ENCODE results near the gene GLS. TPM values are rescaled to one million over a fixed set of nuclear protein-coding genes. Genes with fewer than 3 reads are reported as not detected.

The GLS gene
- total RNA-seq, 2 experiments from 2014 or later, result 218 to 227 TPM

DNA sequence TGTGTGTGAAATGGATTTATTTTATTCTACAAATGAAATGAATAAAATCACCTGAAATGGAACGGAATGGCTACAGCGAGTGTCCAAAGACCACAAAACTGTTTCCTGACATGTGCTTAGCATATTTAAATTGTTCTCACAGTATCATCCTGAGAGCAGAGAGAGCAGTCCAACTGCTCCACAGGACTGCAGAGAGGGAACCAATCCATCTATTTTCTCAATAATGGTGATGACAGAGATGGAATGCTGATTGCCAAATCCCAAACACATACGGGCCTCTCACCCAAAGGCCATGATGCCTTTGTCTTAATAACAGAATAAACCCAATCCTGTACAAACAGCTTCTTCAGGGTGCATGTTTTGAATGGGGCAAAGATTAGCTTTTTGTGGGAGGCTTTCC is 92.2 kb downstream of the GLS start:
- no peaks in the 10 kb centered on the region for H3K27me3 Mint-ChIP-seq
- TF ChIP-seq, protein P1, sequence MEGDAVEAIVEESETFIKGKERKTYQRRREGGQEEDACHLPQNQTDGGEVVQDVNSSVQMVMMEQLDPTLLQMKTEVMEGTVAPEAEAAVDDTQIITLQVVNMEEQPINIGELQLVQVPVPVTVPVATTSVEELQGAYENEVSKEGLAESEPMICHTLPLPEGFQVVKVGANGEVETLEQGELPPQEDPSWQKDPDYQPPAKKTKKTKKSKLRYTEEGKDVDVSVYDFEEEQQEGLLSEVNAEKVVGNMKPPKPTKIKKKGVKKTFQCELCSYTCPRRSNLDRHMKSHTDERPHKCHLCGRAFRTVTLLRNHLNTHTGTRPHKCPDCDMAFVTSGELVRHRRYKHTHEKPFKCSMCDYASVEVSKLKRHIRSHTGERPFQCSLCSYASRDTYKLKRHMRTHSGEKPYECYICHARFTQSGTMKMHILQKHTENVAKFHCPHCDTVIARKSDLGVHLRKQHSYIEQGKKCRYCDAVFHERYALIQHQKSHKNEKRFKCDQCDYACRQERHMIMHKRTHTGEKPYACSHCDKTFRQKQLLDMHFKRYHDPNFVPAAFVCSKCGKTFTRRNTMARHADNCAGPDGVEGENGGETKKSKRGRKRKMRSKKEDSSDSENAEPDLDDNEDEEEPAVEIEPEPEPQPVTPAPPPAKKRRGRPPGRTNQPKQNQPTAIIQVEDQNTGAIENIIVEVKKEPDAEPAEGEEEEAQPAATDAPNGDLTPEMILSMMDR (IDR thresholded peaks at IDR 0.05), result no peak
- peak overlapping the region; percentile 0 for H3K27ac Mint-ChIP-seq
- H3K9me3 Mint-ChIP-seq, result no peaks in the 10 kb centered on the region
- ChIA-PET CTCF (interaction anchor here (0.9 to 1.2 kb wide), 2 partner anchors 9 to 11 kb away, joined by 3 to 4 read pairs; no protein-coding TSS in a partner anchor), POLR2A (interaction anchor here (0.6 to 13.0 kb wide), 7 partner anchors 8 to 310 kb away, joined by 3 to 121 read pairs (median 3); no protein-coding TSS in a partner anchor)
- ATAC-seq (no peak), DNase-seq (no peak)
- H3K4me1 Mint-ChIP-seq (ENCODE audit: low read depth), result peaks cover 43% of the 10 kb centered on the region
- intact Hi-C loops (cut with micrococcal nuclease), result no loop called here
- H3K36me3 Mint-ChIP-seq (ENCODE audit: low read depth), result peaks cover 84% of the 10 kb centered on the region
- no peak overlapping the region for H3K4me3 Mint-ChIP-seq

DNA sequence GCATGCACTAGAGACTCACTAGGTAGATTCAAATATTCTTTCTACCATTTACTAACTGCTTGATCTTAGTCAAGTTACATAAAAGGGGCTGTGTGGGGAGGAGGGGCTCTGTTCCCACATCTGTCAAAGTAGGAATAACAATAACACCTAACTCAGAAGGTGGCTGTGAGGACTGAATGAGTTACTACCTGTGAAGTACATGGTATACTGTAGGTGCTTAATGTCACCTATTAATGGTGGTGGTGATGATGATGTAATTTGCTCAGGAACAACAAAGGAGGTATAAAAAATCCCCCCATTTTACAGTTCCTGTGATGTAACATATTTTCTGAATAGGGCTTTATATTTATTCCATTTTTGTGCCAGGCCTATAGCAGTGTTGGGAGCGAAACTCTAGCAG is 92.6 kb downstream of the GLS start:
- Mint-ChIP-seq H3K27me3 (no peaks in the 10 kb centered on the region), H3K9me3 (no peaks in the 10 kb centered on the region), H3K4me3 (no peak overlapping the region), H3K27ac (peak overlapping the region; percentile 0), H3K4me1 (ENCODE audit: low read depth) (peaks cover 43% of the 10 kb centered on the region), H3K36me3 (ENCODE audit: low read depth) (peaks cover 84% of the 10 kb centered on the region)
- TF ChIP-seq, protein P1 (IDR thresholded peaks at IDR 0.05), result no peak
- POLR2A ChIA-PET, result interaction anchor here (0.6 to 13.0 kb wide), 7 partner anchors 8 to 242 kb away, joined by 3 to 121 read pairs (median 4); no protein-coding TSS in a partner anchor
- intact Hi-C loops (cut with micrococcal nuclease), result no loop called here
- no peak for DNase-seq
- CTCF ChIA-PET, result interaction anchor here (0.9 to 1.2 kb wide), 2 partner anchors 10 to 11 kb away, joined by 3 to 4 read pairs; no protein-coding TSS in a partner anchor
- ATAC-seq, result no peak

DNA sequence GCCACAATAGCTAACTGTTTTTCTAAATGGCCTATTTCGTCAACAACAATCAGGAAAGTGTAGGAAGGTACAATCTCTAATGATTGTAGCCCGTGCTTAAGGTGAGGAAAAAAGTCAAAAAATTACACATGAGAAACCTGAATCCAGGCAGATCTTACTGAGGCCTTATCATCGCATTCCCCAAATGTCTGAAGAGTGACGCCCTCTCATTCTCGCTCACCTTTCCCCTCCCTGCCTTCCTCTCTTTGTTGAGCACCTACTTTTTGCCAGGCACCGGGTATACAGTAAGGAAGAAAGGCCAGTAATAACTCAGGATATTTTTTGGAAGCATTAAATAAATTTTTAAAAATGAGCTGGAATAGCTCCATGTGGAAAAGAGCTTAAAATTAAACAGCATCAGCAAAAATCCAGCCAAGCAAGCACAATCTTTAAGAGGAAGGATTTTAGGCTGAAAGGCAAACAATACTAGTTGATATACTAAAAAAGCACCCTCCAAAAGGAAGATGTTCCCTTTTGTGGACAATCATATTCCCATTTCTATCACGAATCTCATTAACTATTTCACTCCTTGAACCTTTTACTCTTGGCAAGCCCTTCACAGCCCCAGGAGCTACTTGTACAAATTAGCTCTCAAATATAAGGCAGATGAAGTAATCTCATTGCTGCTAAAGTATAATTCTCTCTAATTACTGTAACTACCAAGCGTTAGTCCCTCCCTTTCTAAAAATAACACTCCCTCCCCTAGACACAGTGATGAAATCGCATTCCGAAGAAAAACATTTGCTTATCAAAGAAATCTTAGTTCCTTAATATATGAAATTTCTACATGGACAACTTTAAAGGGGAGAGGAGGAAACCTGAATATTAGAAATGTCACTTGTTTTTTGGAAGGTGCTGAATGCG is 93.4 kb downstream of the GLS start:
- H3K9me3 Mint-ChIP-seq, result no peaks in the 10 kb centered on the region
- TF ChIP-seq, protein P1 (IDR thresholded peaks at IDR 0.05), result no peak
- CTCF ChIA-PET, result interaction anchor here (1.2 kb wide), 1 partner anchor 11 kb away, joined by 3 read pairs; no protein-coding TSS in a partner anchor
- intact Hi-C loops (cut with micrococcal nuclease), result no loop called here
- H3K4me1 Mint-ChIP-seq (ENCODE audit: low read depth), result peaks cover 48% of the 10 kb centered on the region
- no peak for ATAC-seq
- H3K36me3 Mint-ChIP-seq (ENCODE audit: low read depth), result peaks cover 88% of the 10 kb centered on the region
- H3K27ac Mint-ChIP-seq, result peak overlapping the region; percentile 0
- POLR2A ChIA-PET, result interaction anchor here (0.6 to 13.0 kb wide), 12 partner anchors 9 to 241 kb away, joined by 3 to 121 read pairs (median 4); no protein-coding TSS in a partner anchor
- H3K4me3 Mint-ChIP-seq, result no peak overlapping the region
- DNase-seq, result no peak
- no peaks in the 10 kb centered on the region for H3K27me3 Mint-ChIP-seq

DNA sequence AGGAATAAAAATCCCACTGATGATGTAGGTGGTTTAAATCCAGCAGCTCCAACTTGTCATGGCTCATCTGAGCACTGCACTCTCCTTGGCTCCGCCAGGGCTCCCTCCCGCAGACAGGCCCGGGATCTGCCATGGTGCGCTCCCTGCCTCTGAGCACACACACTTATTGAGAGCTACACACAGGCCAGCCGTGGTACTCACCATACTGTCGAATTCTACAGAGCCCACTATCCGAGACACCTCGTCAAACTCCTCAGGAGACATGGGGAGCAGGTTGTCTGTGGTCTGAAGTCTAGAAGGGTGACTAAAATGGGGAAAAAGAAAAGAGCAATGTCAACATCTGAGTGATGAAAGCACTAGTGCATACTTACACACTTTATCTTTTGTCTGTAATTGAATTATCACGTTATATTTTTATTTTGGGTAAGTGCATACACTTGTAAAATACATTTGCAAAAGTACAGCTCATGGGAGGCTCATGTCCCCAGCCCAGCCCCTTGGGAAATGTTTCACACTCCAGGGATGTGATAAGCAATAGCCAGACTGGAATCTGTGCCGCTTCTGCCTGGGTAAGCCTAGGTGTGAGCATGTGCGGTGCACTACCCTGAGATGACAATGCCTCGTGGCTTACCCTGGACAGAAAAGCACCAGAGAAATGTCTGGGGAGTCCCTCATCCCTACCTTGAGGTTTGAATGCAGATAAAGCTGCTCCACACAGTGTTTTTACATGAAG is 94.2 kb downstream of the GLS start:
- no peak for DNase-seq
- peaks cover 49% of the 10 kb centered on the region for H3K4me1 Mint-ChIP-seq (ENCODE audit: low read depth)
- CTCF ChIA-PET, result interaction anchor here (1.2 kb wide), 1 partner anchor 27 kb away, joined by 3 read pairs; no protein-coding TSS in a partner anchor

More for the DNA sequence above, 94.2 kb downstream of the GLS start:
- Mint-ChIP-seq H3K9me3 (no peaks in the 10 kb centered on the region), H3K27ac (peak overlapping the region; percentile 36), H3K4me3 (no peak overlapping the region), H3K36me3 (ENCODE audit: low read depth) (peaks cover 88% of the 10 kb centered on the region), H3K27me3 (no peaks in the 10 kb centered on the region)
- TF ChIP-seq, protein P1 (IDR thresholded peaks at IDR 0.05), result no peak
- ATAC-seq, result no peak
- POLR2A ChIA-PET, result interaction anchor here (0.8 to 13.0 kb wide), 8 partner anchors 9 to 50 kb away, joined by 3 to 121 read pairs (median 4); no protein-coding TSS in a partner anchor
- intact Hi-C loops (cut with micrococcal nuclease), result no loop called here
